Stimulated activated CD4-positive, alpha-beta T cell treated with anti-CD3 and anti-CD28 coated beads, Interleukin-1b, Interleukin-23, amount 100 ng/mL, for 4 hours (primary cell): Measurements from ENCODE around the gene GALNT18.
"Not testable (repeated sequence)": the region's sequence is repeated elsewhere in the genome, so short reads cannot be mapped to it uniquely, and the experiment has no call there.

Experiments
- DNase-seq, 2 donors: peaks; one replicate each; pipeline ENCODE4 v3.0.0-alpha.2; 2020; ENCODE audit warnings: low read depth in 2 of 2

The GALNT18 gene

DNA sequence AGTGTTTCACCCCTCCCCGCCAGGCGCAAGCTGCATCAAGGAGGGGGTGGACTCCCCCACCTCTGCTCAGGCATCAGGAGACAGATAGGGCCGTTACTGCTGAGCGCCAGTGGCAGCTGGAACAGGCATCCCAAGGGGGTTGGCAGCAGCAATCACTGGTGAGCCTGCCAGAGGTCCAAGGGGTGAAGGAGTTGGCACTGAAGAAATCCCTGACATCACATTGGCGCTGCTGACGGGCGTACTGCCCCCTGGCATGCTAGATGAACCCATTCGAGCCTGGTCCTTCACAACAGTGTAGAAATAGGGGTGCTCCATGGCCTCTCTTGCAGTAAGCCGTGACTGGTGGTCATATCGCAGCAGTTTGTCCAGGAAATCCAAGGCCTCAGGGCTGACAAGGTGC lies 270.0 kb downstream of the GALNT18 start:
- not testable (repeated sequence) for DNase-seq

GRCh38 chr11:11351042-11351586 lies 270.7 kb downstream of the GALNT18 start:
- no peak for DNase-seq

GRCh38 chr11:11349870-11350337 lies 271.9 kb downstream of the GALNT18 start:
- DNase-seq: no peak

DNA sequence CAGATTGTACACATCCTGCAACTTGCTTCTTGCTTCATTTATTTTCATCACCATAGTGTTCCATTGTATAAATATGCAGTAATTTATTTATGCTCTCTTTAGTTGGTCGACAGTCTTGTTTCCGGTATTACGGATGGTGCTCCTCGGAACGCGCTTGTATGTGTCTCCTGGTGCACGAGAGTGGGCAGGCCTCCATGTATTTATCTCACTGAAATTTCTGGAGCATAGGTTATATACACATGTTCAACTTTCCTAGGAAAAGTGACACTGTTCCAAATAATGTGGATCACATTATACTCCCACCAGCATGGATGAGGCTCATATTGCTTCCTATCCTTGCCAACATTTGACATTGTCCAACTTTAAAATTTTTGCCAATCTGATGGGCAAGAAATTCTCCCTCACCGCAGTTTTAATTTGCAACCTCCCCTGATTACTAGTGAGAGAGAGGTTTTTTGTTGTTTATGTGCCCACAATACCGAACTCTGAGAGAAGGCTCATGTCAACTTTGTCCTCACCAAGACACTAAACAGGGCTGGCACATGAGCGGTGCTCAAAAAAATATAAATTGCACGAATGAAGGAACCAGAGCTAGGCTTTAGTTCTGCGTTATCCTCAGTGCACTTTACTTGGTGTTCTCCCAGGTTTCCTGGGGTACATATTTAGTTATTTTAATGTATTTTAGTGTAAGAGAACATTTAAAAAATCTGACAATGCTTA lies 272.5 kb downstream of the GALNT18 start:
- DNase-seq: no peak

- no peak for DNase-seq
Measured at GRCh38 chr11:11348303-11348702, 273.5 kb downstream of the GALNT18 start.

GRCh38 chr11:11347592-11347991 lies 274.2 kb downstream of the GALNT18 start:
- no peak for DNase-seq

DNA sequence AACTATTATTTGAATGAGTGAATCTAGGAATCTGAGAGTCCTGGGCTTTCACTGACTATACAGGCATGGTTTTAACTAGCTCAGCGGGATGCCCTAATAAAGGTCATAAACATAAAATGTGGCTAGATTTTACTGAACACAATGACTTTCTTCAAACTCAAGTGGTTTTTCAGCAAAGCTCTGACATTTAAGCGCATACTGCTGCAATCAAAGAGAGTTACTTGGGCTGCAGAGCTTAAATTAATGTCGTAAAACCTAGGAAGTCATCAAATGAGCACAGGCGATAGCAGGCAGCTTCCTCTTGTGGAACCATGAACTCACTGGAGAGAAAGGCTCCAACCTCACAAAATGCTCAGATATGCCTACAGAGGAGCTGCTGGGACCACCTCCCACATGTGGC lies 275.5 kb downstream of the GALNT18 start:
- DNase-seq: no peak

DNA sequence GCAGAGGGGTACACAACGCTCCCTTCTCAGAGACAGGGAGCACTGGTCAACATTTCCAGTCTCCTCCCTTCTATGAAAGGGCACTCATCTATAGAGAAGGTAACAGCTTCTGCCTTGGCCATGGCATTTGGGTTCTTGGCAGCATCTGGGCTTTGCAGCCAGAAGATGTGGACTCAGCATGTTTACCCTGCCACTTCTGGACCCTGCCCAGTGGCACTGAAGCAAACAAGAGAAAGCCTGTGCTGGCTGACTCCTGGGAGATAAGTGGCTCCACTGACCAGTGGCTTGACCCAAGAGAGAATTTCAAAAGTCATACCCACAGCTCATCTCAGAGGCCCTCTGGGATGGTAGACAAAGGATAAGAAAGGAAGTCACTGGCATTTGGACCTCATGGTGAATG lies 276.7 kb downstream of the GALNT18 start:
- no peak for DNase-seq

DNA sequence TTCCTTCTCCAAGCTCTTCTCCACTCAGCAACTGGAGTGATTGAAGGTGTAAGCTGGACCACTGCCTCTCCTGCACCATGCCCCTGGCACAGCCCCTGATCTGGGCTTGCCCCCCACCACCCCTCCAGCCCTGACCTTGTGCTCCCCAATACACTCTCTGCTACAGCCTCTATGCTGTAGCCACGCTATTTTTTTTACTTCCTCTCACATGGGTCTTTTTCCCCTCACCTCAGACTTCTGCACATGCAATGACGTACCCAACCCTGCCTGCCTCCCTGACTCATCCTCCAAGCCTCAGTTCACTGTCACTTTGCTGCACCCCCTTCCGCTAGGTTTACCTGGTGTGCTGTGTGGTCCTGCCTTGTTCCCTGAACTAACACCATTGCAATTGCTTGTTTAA lies 277.8 kb downstream of the GALNT18 start:
- no peak for DNase-seq

- no peak for DNase-seq
Measured at GRCh38 chr11:11338304-11338703, 283.5 kb downstream of the GALNT18 start.

- no peak for DNase-seq
Measured at GRCh38 chr11:11336664-11337063, 285.1 kb downstream of the GALNT18 start.

- DNase-seq: no peak
Measured at GRCh38 chr11:11335043-11335442, 286.8 kb downstream of the GALNT18 start.

DNA sequence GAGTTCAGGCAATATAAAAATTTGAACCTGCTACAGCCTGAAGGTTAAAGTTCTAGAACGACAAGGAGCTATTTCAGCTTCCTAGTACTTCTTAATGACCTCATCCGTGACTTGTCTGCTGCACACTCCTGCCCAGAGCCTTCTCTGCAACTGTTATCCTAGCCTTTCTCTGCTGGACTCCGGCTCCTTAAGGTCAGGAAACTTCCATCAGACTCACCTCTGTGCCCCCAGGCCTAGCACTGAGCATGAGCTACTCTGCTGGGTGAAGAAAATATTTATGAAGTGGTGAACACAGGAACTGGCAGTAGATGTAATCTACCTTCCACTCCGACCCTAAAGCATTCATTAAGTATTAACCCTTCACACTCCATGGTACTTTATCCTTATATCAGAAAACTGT lies 287.2 kb downstream of the GALNT18 start:
- DNase-seq: no peak

DNA sequence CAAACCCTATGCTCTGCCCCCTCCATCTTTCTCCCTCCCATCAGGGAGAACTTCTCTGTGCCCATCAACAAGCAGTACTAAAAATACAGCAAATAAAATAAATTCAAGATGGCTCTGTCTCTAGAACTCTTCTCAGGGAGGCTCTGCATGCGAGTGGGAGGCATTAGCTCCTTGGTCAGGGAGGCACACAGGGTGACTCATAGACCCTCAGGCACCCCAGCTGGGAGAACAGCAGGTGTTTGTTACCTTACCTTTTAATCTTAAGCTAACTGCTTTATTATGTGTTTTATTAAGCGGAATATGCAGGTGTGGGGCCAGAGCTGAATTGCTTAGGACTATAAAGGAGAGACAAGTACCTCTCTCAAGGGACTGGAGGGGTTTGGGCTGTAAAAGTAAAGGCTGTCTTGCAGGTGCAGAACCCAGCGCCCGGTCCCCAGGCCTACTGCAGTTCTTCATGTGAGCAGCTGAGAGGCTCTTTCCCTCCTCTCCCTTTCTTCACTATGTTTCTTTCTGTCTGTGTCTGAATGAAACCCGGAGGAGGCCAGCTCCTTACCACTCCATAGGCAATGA lies 289.6 kb downstream of the GALNT18 start:
- DNase-seq: no peak

GRCh38 chr11:11329062-11329806 lies 292.6 kb downstream of the GALNT18 start:
- no peak for DNase-seq

DNA sequence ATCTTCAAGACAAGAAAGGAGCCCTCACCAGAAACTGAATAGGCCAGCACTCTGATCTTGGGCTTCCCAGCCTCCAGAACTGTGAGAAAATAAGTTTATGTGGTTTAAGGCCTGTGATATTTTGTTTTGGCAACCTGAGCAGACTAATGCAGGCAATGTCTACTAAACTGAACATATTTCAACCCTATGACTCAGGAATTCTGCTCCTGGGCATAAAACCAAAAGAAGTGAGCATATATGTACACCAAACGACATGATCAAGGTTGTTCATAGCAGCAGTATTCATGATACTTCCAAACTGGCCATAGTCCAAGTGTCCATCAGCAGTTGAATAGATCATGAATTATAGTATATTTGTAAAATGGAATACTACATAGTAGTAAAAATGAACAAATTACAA lies 297.7 kb downstream of the GALNT18 start:
- no peak for DNase-seq

DNA sequence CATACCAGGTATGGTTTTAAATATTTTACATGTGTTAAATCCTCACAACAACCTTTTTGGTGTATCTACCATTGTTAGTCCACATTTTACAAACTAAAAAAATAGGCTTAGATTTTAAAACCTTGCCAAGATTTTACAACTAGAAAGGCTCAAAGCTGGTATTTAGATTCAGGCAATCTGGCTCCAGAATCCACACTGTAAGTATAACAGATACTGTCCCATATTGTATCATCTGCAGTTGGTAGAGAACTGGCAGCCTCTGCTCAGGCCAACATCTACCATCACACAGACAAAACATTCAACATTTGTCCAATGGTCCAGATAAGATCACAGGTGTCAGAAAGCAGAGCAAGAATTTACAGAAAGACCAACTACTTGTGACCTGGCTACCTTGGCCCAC lies 299.7 kb downstream of the GALNT18 start:
- no peak for DNase-seq

GRCh38 chr11:11320825-11321224 lies 301.0 kb downstream of the GALNT18 start:
- no peak for DNase-seq

DNA sequence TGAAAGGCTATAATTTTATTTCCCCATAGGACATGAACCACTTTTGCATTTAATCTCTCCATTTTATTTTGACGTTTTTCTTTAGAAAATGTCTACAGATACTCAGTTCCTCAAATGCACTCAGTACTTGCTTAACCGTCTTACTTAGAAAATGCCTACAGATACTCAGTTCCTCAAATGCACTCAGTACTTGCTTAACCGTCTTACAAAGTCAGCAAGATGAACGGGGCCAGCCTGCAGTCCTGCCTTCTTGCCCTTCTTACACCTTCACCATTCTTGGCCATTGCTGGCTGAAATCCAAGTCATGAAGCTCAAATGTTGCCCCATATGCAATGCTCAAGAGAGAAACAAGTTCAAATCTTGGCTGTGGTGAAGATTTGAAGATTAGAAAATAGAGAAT lies 302.8 kb downstream of the GALNT18 start:
- DNase-seq: no peak

DNA sequence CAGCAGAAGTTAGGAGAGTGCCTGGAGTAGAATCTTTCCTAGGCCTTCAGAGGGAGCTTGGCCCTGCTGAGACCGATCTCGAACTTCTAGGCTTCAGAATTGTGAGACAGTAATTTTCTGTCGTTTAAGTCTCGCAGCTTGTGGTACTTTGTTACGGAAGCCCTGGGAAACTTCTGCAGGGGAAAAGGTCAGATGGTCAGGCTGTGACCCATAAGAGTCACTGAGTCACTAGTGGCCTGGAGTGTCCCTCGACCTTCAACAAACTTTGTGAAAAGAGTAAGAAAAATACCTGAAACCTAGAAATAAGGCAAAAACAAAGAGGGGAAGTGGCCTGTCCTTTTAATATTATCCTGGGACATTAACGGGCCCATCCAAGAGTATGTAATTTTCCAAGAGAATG lies 303.3 kb downstream of the GALNT18 start:
- DNase-seq: no peak

GRCh38 chr11:11316651-11317230 lies 305.1 kb downstream of the GALNT18 start:
- no peak for DNase-seq
